Karpas-422 (cell line): ENCODE data around the gene FRS2. TPM values are rescaled to one million over a fixed set of nuclear protein-coding genes. Genes with fewer than 3 reads are reported as not detected.

ENCODE experiments used
- DNase-seq: peaks from one replicate; pipeline ENCODE4 v3.0.0-alpha.2; 2015
- H2AFZ ChIP-seq: fragments of 200-600 bp; sonication (generic); 2 replicates; pipeline ENCODE4 v1.6.1; 2014; ENCODE audit warnings: antibody characterized with exemption, low read length, mixed read lengths
- H3K27ac ChIP-seq: fragments of 200-600 bp; sonication (generic); 2 replicates; pipeline ENCODE4 v1.5.1; 2014; ENCODE audit warnings: mild to moderate bottlenecking, low read length, moderate library complexity
- H3K27me3 ChIP-seq: fragments of 200-600 bp; sonication (generic); 2 replicates; pipeline ENCODE4 v1.6.1; 2014; ENCODE audit warnings: low read length, mixed read lengths
- H3K36me3 ChIP-seq: fragments of 200-600 bp; sonication (generic); 2 replicates; pipeline ENCODE4 v1.6.1; 2014; ENCODE audit warnings: low read length, mixed read lengths; ENCODE audit not compliant: insufficient read depth
- H3K4me1 ChIP-seq: fragments of 200-600 bp; sonication (generic); 2 replicates; pipeline ENCODE4 v1.6.1; 2014; ENCODE audit warnings: mild to moderate bottlenecking, low read length, mixed read lengths
- H3K4me2 ChIP-seq: fragments of 200-600 bp; sonication (generic); 2 replicates; pipeline ENCODE4 v1.6.1; 2014; ENCODE audit warnings: low read length, low read depth, mild to moderate bottlenecking; ENCODE audit not compliant: poor library complexity, severe bottlenecking
- H3K4me3 ChIP-seq: fragments of 200-600 bp; sonication (generic); 2 replicates; pipeline ENCODE4 v1.5.1; 2014; ENCODE audit warnings: mild to moderate bottlenecking, antibody characterized with exemption, low read length, mixed read lengths
- H3K79me2 ChIP-seq: fragments of 200-600 bp; sonication (generic); 2 replicates; pipeline ENCODE4 v1.6.1; 2014; ENCODE audit warnings: mild to moderate bottlenecking, low read length, mixed read lengths
- H3K9ac ChIP-seq: fragments of 200-600 bp; sonication (generic); 2 replicates; pipeline ENCODE4 v1.6.0; 2014; ENCODE audit warnings: low read length
- H3K9me2 ChIP-seq: fragments of 200-600 bp; sonication (generic), shearing (Covaris generic); replicated peaks from 2 replicates; pipeline ENCODE4 v1.6.0; 2014; ENCODE audit warnings: mild to moderate bottlenecking, low read length, moderate library complexity; ENCODE audit not compliant: insufficient read depth
- H3K9me3 ChIP-seq: fragments of 300-700, 200-600 bp; sonication (generic); 2 replicates; pipeline ENCODE4 v1.6.1; 2014; ENCODE audit warnings: low read length, mixed read lengths
- H4K20me1 ChIP-seq: fragments of 200-600 bp; sonication (generic); 2 replicates; pipeline ENCODE4 v1.6.1; 2014; ENCODE audit warnings: mild to moderate bottlenecking, antibody characterized with exemption, low read length, low read depth; ENCODE audit not compliant: insufficient read depth
- total RNA-seq: library from RNA; depleted of rRNA; stranded (reverse); fragments of >200 nt; shearing (Covaris generic); gene quantifications from 2 replicates; pipeline ENCODE4 v1.2.3, GENCODE V29; 2014; ENCODE audit warnings: low replicate concordance

The FRS2 gene
- total RNA-seq, 1 experiment from 2014 or later: 26.1 TPM

DNA sequence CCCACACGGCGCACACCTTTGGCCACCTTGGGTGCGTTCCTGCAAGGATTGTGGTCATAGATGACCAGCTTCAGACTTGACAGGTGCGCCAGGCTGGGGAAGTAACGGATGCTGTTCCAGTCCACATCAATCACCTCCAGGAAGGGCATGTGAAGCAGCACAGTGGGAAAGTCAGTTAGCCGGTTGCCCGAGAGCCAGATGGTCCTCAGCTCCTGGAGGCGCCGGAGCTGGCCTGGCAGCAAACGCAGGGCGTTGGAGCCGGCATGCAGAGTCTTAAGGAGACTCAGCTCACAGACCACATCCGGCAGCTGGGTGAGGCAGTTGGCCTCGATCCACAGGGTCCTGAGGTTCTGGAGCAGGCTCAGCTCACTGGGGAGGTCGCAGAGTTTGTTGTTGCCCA is 139.9 kb downstream of the FRS2 start:
- Histone ChIP-seq H3K79me2 (no peaks in the 10 kb centered on the region), H3K36me3 (no peaks in the 10 kb centered on the region), H4K20me1 (no peaks in the 10 kb centered on the region), H3K9ac (no peak overlapping the region), H3K4me1 (no peaks in the 10 kb centered on the region), H3K4me2 (no peak overlapping the region), H3K9me3 (no peaks in the 10 kb centered on the region), H3K27me3 (no peaks in the 10 kb centered on the region), H3K27ac (no peak overlapping the region), H2AFZ (no peak overlapping the region), H3K9me2 (no peaks in the 10 kb centered on the region), H3K4me3 (no peak overlapping the region)
- no peak for DNase-seq

DNA sequence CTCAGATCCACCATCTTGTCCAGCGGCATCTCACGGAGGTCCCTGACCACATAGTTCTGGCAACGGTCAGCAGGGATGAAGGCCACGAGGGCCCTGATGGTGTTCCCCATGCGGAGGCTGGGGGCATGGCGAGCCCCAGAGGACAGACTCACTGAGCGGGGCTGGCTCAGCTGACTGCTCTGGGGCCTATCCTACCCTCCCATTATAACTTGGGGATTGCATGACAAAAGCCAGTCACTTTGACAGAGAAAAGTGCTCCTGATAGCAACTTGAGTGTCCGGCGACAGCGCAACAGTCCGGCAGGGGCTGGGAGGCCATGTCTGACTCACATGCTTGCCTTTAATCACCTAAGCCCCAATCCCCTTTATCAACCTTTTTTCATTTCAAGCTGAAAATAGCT is 140.5 kb downstream of the FRS2 start, which contains the start of gene LRRC10:
LRRC10 (minus strand) TSS at position 179 of the 400 bp plus-strand sequence; CDS start at position 110, 69 bp downstream.
- Histone ChIP-seq H3K9me2 (no peaks in the 10 kb centered on the region), H3K79me2 (no peaks in the 10 kb centered on the region), H3K9me3 (no peaks in the 10 kb centered on the region), H3K27me3 (no peaks in the 10 kb centered on the region), H3K4me1 (no peaks in the 10 kb centered on the region), H3K36me3 (no peaks in the 10 kb centered on the region), H3K4me3 (no peak within 1 kb of the TSS), H3K9ac (no peak within 1 kb of the TSS), H2AFZ (no peak within 1 kb of the TSS), H3K4me2 (no peak within 1 kb of the TSS), H3K27ac (no peak within 1 kb of the TSS), H4K20me1 (no peaks in the 10 kb centered on the region)
- no peak for DNase-seq

DNA sequence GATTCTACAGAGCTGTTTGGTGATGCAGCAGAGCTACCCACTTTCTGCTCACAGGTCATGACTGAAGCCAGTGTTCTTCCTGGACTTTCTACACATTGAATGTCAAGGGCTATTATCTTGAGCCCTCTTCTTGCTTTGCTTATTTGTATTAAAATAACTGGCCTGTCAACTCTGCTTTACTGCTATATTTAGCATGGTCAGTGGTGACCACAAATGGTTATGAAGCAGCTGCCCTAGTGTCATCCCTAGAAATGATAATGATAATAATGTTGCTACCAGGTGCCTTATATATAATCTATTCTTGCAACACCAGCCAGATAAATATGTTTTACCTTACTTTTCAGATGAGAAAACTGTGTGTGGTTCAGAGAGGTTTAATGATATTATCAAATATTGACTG is 143.2 kb downstream of the FRS2 start:
- Histone ChIP-seq H3K4me3 (no peak overlapping the region), H2AFZ (no peak overlapping the region), H3K79me2 (no peaks in the 10 kb centered on the region), H3K27me3 (no peaks in the 10 kb centered on the region), H3K9me2 (no peaks in the 10 kb centered on the region), H3K9ac (no peak overlapping the region), H3K36me3 (no peaks in the 10 kb centered on the region), H4K20me1 (no peaks in the 10 kb centered on the region), H3K4me1 (no peaks in the 10 kb centered on the region), H3K9me3 (no peaks in the 10 kb centered on the region), H3K27ac (no peak overlapping the region), H3K4me2 (no peak overlapping the region)
- DNase-seq: no peak

GRCh38 chr12:69616025-69616424 is 145.8 kb downstream of the FRS2 start:
- H3K4me3 ChIP-seq: no peak overlapping the region
- no peak overlapping the region for H2AFZ ChIP-seq
- no peak overlapping the region for H3K27ac ChIP-seq
- no peak overlapping the region for H3K9ac ChIP-seq
- no peak for DNase-seq
- H3K9me3 ChIP-seq: no peaks in the 10 kb centered on the region
- no peaks in the 10 kb centered on the region for H3K36me3 ChIP-seq
- H3K9me2 ChIP-seq: no peaks in the 10 kb centered on the region
- no peaks in the 10 kb centered on the region for H3K27me3 ChIP-seq
- no peaks in the 10 kb centered on the region for H4K20me1 ChIP-seq
- H3K4me2 ChIP-seq: no peak overlapping the region
- no peaks in the 10 kb centered on the region for H3K79me2 ChIP-seq
- no peaks in the 10 kb centered on the region for H3K4me1 ChIP-seq

DNA sequence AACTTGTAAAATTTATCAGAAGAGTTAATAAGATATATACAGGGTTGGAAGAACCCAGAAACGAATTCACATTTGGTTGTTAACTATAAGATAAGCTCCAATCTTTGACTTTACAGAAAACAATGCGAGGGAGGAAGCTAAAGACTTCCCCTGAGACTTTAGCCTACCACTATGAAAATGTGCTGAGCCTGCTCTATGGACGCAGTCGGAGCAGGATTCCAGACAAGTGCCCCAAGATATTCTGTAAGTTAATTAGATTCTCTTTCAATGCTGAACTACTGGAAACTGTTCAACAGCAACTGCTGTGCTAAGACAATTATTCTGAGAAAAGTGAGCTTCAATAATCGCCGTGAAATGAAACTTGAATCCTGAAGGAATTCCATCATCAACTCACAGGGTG is 148.9 kb downstream of the FRS2 start:
- no peaks in the 10 kb centered on the region for H3K36me3 ChIP-seq

DNA sequence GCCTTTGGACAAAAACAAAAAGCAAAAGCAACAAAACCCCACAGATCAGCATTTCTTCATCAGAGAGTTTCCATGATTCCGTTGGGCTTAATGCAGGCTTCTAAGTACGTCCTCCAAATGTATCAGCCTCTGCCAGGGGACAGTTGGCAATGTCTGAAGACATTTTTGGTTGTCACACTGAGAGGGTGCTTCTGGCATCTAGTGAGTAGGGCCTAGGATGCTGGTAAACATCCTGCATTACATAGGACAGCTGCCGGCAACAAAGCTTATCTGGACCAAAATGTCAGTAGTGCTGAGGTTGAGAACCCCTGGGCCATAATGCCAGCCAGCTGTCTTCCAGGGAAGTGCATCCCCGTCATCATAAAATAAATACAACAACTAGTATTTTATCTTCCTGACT is 149.9 kb downstream of the FRS2 start:
- Histone ChIP-seq H2AFZ (no peak overlapping the region), H3K9me3 (no peaks in the 10 kb centered on the region), H4K20me1 (no peaks in the 10 kb centered on the region), H3K36me3 (no peaks in the 10 kb centered on the region), H3K9ac (no peak overlapping the region), H3K9me2 (no peaks in the 10 kb centered on the region), H3K79me2 (no peaks in the 10 kb centered on the region), H3K4me2 (no peak overlapping the region), H3K27me3 (no peaks in the 10 kb centered on the region), H3K4me3 (no peak overlapping the region), H3K4me1 (no peaks in the 10 kb centered on the region), H3K27ac (no peak overlapping the region)
- DNase-seq: no peak

More for the DNA sequence above, 148.9 kb downstream of the FRS2 start:
- Histone ChIP-seq H4K20me1 (no peaks in the 10 kb centered on the region), H3K27ac (no peak overlapping the region), H3K79me2 (no peaks in the 10 kb centered on the region), H3K4me2 (no peak overlapping the region), H3K9me3 (no peaks in the 10 kb centered on the region), H3K9me2 (no peaks in the 10 kb centered on the region), H3K4me3 (no peak overlapping the region), H3K27me3 (no peaks in the 10 kb centered on the region), H3K9ac (no peak overlapping the region), H2AFZ (no peak overlapping the region), H3K4me1 (no peaks in the 10 kb centered on the region)
- DNase-seq: no peak

- Histone ChIP-seq H3K9me3 (no peaks in the 10 kb centered on the region), H3K9ac (no peak overlapping the region), H3K27me3 (no peaks in the 10 kb centered on the region), H4K20me1 (no peaks in the 10 kb centered on the region), H3K79me2 (no peaks in the 10 kb centered on the region), H3K4me2 (no peak overlapping the region), H3K36me3 (no peaks in the 10 kb centered on the region), H3K4me3 (no peak overlapping the region), H2AFZ (no peak overlapping the region), H3K4me1 (no peaks in the 10 kb centered on the region), H3K27ac (no peak overlapping the region), H3K9me2 (no peaks in the 10 kb centered on the region)
- DNase-seq: no peak
Observed at GRCh38 chr12:69620921-69621320, 150.7 kb downstream of the FRS2 start.

- Histone ChIP-seq H3K9me3 (no peaks in the 10 kb centered on the region), H3K4me3 (no peak overlapping the region), H4K20me1 (no peaks in the 10 kb centered on the region), H3K36me3 (no peaks in the 10 kb centered on the region), H3K4me1 (no peaks in the 10 kb centered on the region), H2AFZ (no peak overlapping the region), H3K79me2 (no peaks in the 10 kb centered on the region), H3K9ac (no peak overlapping the region), H3K9me2 (no peaks in the 10 kb centered on the region), H3K27ac (no peak overlapping the region), H3K4me2 (no peak overlapping the region), H3K27me3 (no peaks in the 10 kb centered on the region)
- no peak for DNase-seq
Observed at GRCh38 chr12:69621551-69621950, 151.4 kb downstream of the FRS2 start.

- Histone ChIP-seq H3K79me2 (no peaks in the 10 kb centered on the region), H3K4me3 (no peak overlapping the region), H3K27ac (no peak overlapping the region), H3K4me1 (no peaks in the 10 kb centered on the region), H3K9ac (no peak overlapping the region), H3K9me2 (no peaks in the 10 kb centered on the region), H4K20me1 (no peaks in the 10 kb centered on the region), H3K9me3 (no peaks in the 10 kb centered on the region), H3K4me2 (no peak overlapping the region), H2AFZ (no peak overlapping the region), H3K27me3 (no peaks in the 10 kb centered on the region), H3K36me3 (no peaks in the 10 kb centered on the region)
- no peak for DNase-seq
Observed at GRCh38 chr12:69623970-69624369, 153.8 kb downstream of the FRS2 start.
